Prostate gland (tissue), 2 donors: ENCODE data around the gene KLHL18.

Experiments
- CTCF ChIP-seq, 4 experiments: fragments of 200-600 bp in 2 of 4; fragments of 450-650 bp in 2 of 4; sonication (generic) in 2 of 4; IDR thresholded peaks; 1 replicate in 3 of 4; 2 replicates in 1 of 4; pipeline ENCODE4 v1.5.1; 2016 to 2019; ENCODE audit warnings: antibody characterized with exemption in 4 of 4, mild to moderate bottlenecking in 2 of 4, moderate library complexity in 2 of 4
- POLR2AphosphoS5 ChIP-seq: sonication (generic); formaldehyde crosslinking; IDR thresholded peaks from one replicate; pipeline ENCODE4 v1.6.1; 2017; ENCODE audit warnings: antibody characterized with exemption

- no peak for TF ChIP-seq CTCF (IDR thresholded peaks at IDR 0.05)
- TF ChIP-seq POLR2AphosphoS5 = no peak
Observed at GRCh38 chr3:47340866-47341265, 58.1 kb downstream of the KLHL18 start.
